Inferior parietal cortex (tissue), 1 donor: Measurements from ENCODE around the gene CYP39A1.

Experiments
- DNase-seq: peaks from one replicate; pipeline ENCODE4 v3.0.0-alpha.2; 2016; ENCODE audit errors: extremely low spot score

Gene CYP39A1

GRCh38 chr6:46511320-46511719 is 141.3 kb downstream of the CYP39A1 start:
- DNase-seq = no peak

GRCh38 chr6:46510651-46511050 is 142.0 kb downstream of the CYP39A1 start:
- DNase-seq = peak; percentile 72

GRCh38 chr6:46509981-46510510 is 142.6 kb downstream of the CYP39A1 start:
- DNase-seq = peak; percentile 40

GRCh38 chr6:46509063-46509462 is 143.6 kb downstream of the CYP39A1 start:
- DNase-seq = no peak

- no peak for DNase-seq
Measured at GRCh38 chr6:46507426-46507825, 145.2 kb downstream of the CYP39A1 start.

GRCh38 chr6:46505693-46506512 is 146.7 kb downstream of the CYP39A1 start:
- no peak for DNase-seq

- no peak for DNase-seq
Measured at GRCh38 chr6:46504242-46504641, 148.4 kb downstream of the CYP39A1 start.

GRCh38 chr6:46502486-46503119 is 150.0 kb downstream of the CYP39A1 start:
- no peak for DNase-seq

- no peak for DNase-seq
Measured at GRCh38 chr6:46501136-46502089, 151.2 kb downstream of the CYP39A1 start.

- no peak for DNase-seq
Measured at GRCh38 chr6:46500382-46500781, 152.2 kb downstream of the CYP39A1 start.
